Measurements from ENCODE around the gene WNT7B. TPM values are rescaled to one million over a fixed set of nuclear protein-coding genes. Genes with fewer than 3 reads are reported as not detected.

Gene WNT7B
- total RNA-seq, 4 donors from 2014 or later: 0.41 TPM; not detected in 3

DNA sequence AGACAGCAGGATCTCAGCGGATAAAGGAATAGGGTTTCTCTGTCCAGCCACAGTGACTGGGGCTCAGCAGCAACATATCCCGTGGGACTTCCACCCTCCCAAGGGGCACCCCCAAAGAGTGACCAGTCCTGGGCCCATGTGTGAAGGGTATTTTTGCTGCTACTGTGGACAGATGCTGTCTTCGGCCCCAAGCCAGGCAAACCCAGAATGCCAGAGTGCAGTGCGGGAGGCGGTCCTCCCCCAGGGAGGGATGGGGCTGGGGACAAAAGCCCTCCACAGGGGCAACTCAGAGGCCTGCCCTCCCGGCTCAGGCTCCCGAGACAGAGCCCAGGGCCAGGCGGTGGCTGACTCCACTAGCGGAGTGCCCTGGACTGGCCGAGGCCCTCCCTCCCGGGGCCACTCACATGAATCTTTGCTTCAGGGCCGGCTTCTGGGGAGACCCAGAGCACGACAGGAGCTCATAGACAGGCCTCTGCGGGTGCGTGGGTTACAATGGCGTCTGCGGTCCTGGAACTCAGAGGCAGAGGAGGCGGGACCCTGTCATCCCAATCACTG lies 34.7 kb upstream of the WNT7B start:
- Histone ChIP-seq H3K27me3 (no peaks in the 10 kb centered on the region), H3K9me3 (no peaks in the 10 kb centered on the region), H3K27ac (peak overlapping the region; percentile 97 to 99), H3K4me3 (no peak overlapping the region), H3K36me3 (no peaks in the 10 kb centered on the region), H3K4me1 (peaks cover 21 to 36% of the 10 kb centered on the region in 2 donors)
- peak; percentile 31 to 39 for DNase-seq
- TF ChIP-seq POLR2A (IDR thresholded peaks at IDR 0.05) (no peak), CTCF (IDR thresholded peaks at IDR 0.05) (no peak)
- intact Hi-C loops (cut with DNase I; ENCODE audit: low total_unique reads): loop anchor here (10.0 kb wide), 1 partner anchor 63 kb away; no protein-coding TSS in a partner anchor

- Histone ChIP-seq H3K4me1 (peaks cover 22 to 39% of the 10 kb centered on the region in 2 donors), H3K36me3 (no peaks in the 10 kb centered on the region), H3K4me3 (no peak overlapping the region), H3K9me3 (no peaks in the 10 kb centered on the region), H3K27ac (peak overlapping the region; percentile 97 to 99), H3K27me3 (no peaks in the 10 kb centered on the region)
- no peak for TF ChIP-seq CTCF (IDR thresholded peaks at IDR 0.05)
- TF ChIP-seq POLR2A (IDR thresholded peaks at IDR 0.05): no peak
- peak; percentile 28 to 29 for DNase-seq
- intact Hi-C loops (cut with DNase I; ENCODE audit: low total_unique reads): loop anchor here (10.0 kb wide), 1 partner anchor 64 kb away; no protein-coding TSS in a partner anchor
Measured at GRCh38 chr22:46010951-46011626, 34.1 kb upstream of the WNT7B start.

- intact Hi-C loops (cut with DNase I; ENCODE audit: low total_unique reads): loop anchor here (10.0 kb wide), 1 partner anchor 64 kb away; no protein-coding TSS in a partner anchor
- DNase-seq: peak; percentile 47
- Histone ChIP-seq H3K27me3 (no peaks in the 10 kb centered on the region), H3K4me3 (no peak overlapping the region), H3K36me3 (no peaks in the 10 kb centered on the region), H3K9me3 (no peaks in the 10 kb centered on the region), H3K4me1 (peaks cover 22 to 39% of the 10 kb centered on the region in 2 donors), H3K27ac (peak overlapping the region in 1 of 2 donors; percentile 23)
- no peak for TF ChIP-seq POLR2A (IDR thresholded peaks at IDR 0.05)
Measured at GRCh38 chr22:46010207-46010867, 33.4 kb upstream of the WNT7B start.

- peak; percentile 14 to 30 for DNase-seq
- no peaks in the 10 kb centered on the region for H3K9me3 ChIP-seq
- no peaks in the 10 kb centered on the region for H3K36me3 ChIP-seq
- no peaks in the 10 kb centered on the region for H3K27me3 ChIP-seq
- no peak overlapping the region for H3K4me3 ChIP-seq
- TF ChIP-seq CTCF (IDR thresholded peaks at IDR 0.05) (no peak), POLR2A (IDR thresholded peaks at IDR 0.05) (no peak)
- intact Hi-C loops (cut with DNase I; ENCODE audit: low total_unique reads): loop anchor here (5.0 to 10.0 kb wide), 2 partner anchors 65 to 108 kb away; no protein-coding TSS in a partner anchor
- peaks cover 22 to 38% of the 10 kb centered on the region in 2 donors for H3K4me1 ChIP-seq
- H3K27ac ChIP-seq: peak overlapping the region; percentile 98 to 99
Measured at GRCh38 chr22:46009730-46010129, 32.8 kb upstream of the WNT7B start.

DNA sequence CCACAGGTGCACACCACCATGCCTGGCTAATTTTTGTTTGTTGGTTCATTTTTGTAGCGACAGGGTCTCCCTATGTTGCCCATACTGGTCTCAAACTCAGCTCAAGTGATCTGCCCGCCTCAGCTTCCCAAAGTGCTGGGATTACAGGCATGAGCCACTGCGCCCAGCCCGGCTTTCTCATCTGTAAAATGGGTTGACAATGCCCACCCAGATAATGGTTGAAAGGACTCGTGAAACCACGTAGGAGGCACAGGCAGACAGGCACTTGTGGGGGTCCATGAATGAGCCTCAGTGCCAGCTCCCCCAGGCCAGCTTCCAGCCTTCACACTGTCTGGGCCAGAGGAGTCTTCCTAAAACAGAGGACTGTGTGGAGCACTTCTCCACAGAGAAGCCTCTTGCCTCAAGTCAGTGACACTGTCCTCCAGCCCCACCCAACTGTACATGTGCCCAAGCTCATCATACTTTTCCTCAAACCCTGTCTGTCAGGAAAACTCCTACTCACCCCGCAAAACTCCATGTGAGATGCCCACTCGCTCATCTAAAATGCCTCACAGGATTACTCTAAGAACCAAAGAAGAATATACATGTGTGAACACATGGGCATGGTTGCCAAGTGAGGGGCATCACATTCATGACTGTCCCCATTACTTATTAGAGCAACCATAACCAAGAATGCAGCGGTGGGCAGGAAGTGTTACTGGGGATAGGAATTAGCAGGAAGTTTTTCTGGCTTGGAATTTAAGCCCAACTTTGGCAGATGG lies 32.1 kb upstream of the WNT7B start:
- intact Hi-C loops (cut with DNase I; ENCODE audit: low total_unique reads): loop anchor here (5.0 kb wide), 1 partner anchor 108 kb away; no protein-coding TSS in a partner anchor
- Histone ChIP-seq H3K27me3 (no peaks in the 10 kb centered on the region), H3K4me1 (peaks cover 22 to 31% of the 10 kb centered on the region in 2 donors), H3K36me3 (no peaks in the 10 kb centered on the region), H3K4me3 (no peak overlapping the region), H3K27ac (peak overlapping the region; percentile 98 to 99), H3K9me3 (no peaks in the 10 kb centered on the region)
- peak; percentile 12 to 21 for DNase-seq
- no peak for TF ChIP-seq CTCF (IDR thresholded peaks at IDR 0.05)
- no peak for TF ChIP-seq POLR2A (IDR thresholded peaks at IDR 0.05)
